Activated CD4-positive, alpha-beta T cell treated with anti-CD3 and anti-CD28 coated beads, Interleukin-2, amount 50 U/mL, for 24 hours (primary cell): Measurements from ENCODE around the gene ANO4.

Experiments used
- DNase-seq, 2 donors: peaks; one replicate each; pipeline ENCODE4 v3.0.0-alpha.2; 2020; ENCODE audit warnings: low read depth in 1 of 2, low spot score in 1 of 2

Gene ANO4

DNA sequence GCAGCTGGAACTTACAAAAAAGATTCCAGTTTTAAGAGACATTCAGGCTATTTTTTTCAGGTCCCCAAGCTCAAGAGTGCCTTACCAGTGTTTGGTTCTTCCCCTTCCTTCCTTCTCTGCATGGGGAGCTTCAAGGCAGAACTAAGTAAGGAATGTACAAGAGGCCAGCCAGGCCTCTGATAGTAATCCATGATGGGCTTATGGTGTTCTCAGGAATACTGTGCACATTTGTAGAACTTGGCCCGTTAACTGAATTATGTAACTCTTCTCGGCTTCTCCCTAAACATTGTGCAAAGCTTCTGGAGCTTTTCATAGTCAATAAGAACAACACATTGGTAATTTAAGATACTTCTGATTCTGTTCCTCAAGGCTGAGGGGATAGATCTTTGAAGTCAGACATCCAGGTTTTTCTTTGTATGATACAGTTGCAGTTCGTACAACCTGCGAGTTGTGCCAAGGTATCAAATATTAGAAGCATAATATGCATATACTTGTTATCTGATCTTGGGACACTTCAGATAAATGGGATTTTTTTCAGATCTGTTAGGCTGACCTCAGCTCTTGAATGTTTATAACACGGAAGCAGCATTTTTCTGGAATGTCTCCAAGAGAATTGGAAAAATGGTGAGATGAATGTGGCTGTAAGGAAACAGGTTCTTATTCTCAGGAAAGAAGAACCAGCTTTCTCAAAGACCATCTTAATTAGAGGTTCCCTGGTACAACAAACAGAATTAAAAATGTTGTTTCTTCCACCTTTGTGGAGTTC lies 148.6 kb downstream of the ANO4 start:
- DNase-seq = no peak

DNA sequence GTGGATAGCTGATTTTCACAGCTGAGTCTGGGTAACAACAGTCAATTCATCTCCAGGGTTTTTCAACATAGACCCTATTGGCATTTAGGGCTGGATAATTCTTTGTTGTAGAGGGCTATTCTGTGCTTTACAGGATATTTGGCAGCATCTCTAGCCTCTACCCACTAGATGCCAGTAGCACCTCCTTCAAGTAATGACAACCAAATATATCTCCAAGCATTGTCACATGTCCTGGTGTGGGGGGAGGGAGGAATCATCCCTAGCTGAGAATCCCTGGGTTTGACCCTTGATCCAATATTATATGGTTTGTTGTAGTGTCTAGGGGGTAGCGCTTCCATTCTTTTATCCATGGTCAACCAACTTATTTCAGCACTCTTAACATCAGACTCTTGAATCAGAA lies 157.2 kb downstream of the ANO4 start:
- DNase-seq = no peak

DNA sequence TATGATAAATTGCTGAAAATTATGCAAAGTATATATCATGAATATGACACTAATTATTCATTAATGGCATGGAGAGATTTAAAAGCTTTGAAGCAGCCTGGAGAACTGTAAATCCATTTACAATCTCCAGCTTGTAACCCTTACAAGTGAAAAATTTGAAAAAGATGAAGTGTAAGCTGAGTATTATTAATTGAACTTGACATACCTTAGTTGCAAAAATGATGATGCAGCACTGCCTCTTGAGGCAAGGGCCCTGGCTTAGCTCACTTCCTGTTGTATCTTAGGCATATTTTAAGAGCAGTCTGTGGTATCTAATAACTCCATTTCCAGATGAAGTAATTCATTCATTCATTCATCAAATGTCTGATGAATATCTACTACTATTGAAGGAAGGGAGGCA lies 158.6 kb downstream of the ANO4 start:
- no peak for DNase-seq

DNA sequence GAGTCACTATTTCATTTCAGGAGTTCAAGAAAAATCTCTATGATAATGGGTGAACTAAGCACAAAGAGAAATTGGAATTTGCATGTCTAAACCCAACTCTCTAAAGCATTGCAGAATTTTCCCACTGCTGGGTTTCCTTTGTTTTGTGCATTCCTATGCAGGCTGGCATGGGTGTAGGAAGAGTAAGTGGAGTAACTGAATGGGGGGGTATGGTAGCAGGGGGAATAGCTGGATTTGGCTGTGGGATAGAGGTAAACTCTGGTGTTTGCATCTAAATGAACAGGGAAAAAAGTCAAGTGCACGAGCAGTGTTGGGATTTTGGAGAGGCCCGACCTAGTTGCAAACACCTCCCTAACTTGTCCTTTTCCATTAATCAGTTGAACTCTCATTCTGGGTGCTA lies 159.1 kb downstream of the ANO4 start:
- no peak for DNase-seq

DNA sequence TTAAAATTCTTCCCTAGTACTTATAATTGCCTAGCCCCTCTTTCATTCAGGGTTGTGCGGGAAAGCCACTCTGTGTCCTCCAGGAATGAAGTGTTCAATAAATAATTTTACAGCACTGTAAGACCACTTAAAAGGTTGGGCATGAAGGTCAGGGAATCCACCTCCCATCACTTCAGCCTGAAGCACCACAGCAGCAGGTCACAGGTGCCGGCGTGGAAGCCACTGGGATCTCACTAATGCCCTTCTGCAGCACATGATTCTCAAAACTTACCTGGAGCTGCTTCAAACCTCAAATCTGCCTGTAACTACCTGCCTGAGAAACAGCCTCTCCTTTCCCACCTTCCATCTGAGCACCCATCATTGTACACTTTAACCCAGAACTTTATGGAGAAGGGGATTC lies 159.5 kb downstream of the ANO4 start:
- no peak for DNase-seq

DNA sequence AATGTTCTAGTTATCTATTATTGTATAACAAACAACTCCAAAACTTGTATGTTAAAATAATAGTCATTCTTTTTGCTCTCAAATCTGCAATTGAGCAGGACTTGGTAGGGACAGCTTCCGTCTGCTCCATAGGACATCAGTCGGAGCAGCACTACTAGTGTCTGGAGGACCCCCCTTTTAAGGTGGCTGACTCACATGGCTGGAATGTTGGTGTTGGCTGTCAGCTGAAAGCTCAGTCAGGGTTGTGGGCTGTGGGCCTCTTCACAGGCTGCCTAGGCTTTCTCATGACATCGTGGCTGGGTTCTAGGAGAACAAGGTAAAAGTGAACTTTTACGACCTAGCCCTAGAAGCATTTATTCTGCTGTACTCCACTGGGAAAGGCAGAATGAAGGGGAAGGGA lies 160.6 kb downstream of the ANO4 start:
- no peak for DNase-seq

DNA sequence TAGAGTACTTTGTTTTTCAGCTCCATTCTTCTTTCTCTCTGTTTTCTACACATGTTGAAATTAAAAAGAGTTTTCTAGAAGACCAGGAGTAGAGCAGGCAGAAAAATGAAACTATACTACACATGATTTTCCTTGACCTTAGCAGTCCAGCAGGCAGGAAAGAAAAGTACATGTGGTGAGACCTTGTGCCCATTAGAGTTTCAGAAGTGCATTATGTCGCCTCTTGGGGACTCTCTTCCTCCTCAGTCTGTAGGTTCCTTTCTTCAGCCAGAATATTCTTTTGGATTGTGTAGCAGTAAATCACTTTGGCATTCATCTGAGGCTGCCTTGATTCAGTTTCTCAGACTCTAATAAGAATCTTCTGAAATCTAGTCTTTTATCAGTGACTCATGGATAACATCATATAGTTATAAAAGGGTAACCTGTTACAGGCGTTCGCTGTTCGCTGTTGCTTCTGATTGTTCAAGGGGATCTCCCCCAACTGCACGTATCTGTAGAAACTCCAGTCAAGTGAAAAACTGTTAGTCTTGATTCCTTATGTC lies 161.8 kb downstream of the ANO4 start:
- DNase-seq = no peak

DNA sequence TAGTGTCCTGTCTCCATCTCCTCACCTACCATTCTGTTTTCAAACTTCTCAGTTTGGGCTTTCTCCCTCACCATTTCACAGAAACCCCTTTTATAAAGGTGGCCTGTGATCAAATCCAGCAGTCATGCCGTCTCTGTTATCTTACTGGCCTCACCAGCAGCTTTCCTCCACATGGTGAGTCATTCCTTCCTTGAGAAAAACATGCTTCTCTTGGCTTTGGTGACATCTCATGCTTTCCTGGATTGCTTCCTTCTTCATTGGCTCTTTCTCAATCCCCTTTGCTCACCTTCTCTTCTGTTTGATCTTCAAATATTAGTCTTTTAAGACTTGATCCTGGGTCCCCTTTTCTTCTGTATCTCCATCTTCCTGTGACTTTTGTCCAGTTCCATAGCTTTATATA lies 164.9 kb downstream of the ANO4 start:
- no peak for DNase-seq

DNA sequence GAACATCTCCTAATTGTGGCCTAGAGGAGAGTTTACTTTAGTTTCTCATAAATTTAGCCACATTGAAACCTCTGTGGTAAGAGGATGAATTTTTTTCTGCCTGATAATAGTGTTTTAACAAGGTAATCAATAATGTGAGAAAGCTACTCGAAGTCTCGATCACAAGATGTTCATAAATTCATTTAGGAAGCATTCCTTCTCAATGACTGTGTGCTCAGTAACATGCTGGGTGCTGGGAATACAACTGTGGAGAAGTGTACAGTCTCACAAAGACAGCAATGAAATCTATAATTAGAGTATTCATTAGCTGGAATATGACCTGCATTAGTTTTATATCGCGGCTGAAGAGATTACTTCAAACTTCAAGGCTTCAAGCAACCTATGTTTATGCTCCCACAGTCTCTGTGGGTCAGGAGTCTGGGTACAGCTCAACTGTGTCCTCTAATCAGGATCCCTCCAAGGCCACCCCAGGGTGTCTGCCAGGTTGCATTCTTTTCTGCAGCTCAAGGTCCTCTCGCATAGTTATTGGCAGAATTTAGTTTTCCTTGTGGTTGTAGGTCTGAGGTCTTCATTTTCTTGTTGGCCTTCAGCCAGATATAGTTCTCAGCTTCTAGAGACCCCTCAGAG lies 167.6 kb downstream of the ANO4 start:
- DNase-seq = no peak

DNA sequence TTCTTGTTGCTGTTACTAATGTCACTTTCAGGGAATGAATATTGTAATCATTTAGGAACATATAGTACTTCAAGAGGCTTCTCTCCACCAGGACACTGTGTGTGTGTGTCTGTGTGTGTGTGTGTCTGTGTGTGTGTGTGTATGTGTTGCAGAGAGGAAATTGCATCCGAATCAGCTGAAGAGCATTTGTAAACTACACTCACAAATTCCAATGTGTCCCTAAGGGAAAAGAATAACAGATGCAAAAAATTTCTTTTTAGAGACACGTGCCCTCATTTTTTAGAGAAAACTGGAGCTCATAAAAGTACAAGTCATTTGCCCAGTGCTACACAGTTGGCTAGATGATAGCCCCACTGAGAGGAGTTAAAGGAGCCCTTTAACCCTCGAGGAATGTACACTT lies 168.8 kb downstream of the ANO4 start:
- DNase-seq = no peak

DNA sequence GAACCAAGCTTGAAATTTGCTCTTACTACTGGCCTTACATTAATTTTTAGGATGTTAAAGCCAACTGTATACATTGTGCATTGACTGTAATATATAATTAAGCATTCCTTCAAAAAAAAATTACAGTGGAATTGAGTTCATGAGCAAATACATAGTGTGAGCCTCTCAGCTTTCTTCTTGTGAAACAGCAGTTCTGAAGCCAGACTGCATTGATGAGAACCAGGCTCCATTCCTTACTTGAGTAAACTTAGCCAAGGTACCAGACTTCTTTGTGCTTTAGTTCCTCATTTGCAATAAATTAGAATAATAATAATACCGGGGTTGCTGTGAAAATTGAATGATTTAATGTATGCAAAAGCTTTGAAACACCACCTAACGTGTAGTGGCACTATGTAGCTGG lies 169.5 kb downstream of the ANO4 start:
- DNase-seq = no peak

DNA sequence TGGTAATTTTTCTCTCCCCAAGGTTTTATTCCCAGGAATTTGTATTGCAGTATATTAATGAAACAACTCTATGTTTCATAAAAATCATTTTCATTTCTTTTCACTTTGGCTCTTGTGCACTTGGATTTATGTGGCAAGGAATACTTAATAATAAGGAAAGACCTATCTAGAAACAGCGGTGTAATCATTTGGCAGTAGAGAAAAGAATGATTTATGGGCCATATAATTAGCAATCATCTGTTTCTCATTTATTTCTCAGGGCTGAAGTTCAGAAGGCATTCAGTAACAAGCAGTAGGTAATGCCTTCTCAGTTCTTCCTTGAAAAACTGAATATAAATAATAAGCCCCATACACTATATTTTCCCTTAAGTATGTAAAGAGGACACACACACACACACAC lies 172.6 kb downstream of the ANO4 start:
- no peak for DNase-seq

DNA sequence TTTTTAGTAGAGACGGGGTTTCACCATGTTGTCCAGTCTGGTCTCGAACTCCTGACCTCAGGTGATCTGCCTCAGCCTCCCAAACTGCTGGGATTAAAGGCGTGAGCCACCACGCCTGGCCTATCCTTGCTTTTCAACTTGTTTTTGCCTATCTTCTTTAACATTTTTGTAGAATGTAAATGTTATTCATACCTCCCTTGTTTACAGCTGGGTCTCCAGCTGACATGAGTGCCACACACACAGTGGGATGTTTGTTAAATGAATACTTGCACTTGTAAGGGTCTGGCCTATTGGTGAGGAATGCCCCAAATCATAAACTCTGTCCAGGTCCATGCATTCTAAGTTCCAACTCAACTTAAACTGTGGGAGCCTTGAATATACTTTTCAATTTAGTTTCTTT lies 176.3 kb downstream of the ANO4 start:
- no peak for DNase-seq

DNA sequence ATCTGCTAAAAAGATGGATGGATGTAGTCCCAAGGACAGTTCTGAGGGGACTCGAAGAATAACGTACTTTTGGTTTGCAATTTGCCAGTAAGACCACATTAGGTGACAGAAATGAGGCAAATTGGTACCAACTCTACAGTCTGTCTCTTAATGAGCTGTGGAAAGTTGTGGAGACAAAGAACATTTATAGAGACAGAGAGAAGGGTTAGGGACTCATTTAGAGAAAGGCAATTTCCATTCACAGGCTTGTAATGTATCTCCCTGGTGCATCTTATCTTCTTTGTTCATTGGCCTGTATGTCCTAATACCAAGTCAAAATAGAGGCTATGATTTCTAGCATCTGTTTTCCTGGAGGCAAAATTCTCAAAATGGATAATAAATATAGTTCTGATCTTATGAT lies 177.5 kb downstream of the ANO4 start:
- no peak for DNase-seq

DNA sequence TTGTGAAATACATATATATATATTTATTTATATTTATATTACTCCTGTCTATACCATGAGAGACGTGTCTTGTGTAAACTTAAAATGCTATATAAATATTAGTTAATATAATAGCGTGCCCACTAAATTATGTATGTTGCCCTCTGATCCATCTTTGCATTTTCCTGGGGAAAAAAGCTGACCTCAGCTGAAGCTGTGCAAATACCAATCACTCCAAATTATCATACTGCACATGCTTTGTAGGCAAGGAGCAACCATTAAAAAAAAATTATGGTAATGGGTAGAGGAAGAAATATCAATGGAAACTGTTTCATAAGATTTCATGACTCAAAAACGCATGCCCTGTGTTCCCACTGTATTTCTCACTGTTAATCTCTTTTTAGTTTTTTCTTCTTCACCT lies 179.8 kb downstream of the ANO4 start:
- no peak for DNase-seq

DNA sequence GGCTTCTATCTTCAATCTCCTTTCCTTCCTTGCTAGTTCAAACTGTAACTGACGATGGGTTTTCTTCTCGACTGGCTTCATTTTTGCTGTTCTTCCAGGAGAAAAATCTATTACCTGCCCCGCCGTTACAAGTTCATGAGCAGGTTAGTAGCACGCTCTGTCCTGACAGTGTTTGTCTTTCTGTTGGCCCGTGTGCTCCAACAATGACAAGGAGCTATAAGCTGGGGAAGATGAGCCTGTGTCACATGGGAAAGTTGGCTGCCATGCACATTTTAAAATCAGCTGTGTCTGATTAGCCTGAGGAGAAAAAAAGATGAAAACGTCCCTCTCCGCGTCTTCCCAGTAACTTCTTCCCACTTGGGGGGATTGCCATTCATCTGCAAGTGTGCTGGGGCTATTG lies 180.2 kb downstream of the ANO4 start:
- no peak for DNase-seq

DNA sequence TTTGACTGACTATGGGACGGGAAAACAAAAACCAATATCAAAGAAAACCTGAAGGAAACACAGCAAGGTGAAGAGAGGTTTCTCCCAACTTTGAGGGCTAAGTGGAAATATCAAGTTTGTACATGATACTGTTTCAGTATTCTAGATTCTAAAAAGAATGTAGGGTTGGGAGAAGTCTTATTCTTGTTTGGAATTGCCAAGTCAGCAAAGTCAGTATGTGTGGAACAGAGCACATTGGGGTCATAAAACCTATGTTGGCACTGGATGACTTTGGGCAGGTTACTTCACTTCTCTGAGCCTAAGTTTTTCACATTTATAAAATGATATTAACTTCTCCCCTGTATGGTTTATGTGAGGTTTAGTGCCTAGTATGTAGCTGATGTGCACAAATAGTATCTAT lies 182.2 kb downstream of the ANO4 start:
- DNase-seq = no peak

DNA sequence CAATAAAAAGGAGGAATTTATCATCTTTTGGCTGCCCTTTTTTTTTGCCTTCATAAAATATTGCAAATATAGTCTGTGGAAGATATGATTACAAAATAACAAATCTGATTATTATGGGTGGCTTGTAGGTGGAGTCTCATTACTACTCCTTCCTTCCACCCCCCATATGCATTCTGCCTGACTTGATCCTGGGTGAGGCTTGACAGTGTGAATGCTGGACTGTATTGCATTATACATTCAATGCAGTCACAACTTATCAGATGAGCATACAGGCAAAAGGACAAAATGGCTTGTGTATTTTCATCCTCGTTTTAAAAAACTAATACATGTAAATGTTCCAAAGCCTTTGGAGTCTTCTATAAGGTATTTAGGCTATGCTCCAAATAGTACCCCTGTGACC lies 186.3 kb downstream of the ANO4 start:
- DNase-seq = no peak

DNA sequence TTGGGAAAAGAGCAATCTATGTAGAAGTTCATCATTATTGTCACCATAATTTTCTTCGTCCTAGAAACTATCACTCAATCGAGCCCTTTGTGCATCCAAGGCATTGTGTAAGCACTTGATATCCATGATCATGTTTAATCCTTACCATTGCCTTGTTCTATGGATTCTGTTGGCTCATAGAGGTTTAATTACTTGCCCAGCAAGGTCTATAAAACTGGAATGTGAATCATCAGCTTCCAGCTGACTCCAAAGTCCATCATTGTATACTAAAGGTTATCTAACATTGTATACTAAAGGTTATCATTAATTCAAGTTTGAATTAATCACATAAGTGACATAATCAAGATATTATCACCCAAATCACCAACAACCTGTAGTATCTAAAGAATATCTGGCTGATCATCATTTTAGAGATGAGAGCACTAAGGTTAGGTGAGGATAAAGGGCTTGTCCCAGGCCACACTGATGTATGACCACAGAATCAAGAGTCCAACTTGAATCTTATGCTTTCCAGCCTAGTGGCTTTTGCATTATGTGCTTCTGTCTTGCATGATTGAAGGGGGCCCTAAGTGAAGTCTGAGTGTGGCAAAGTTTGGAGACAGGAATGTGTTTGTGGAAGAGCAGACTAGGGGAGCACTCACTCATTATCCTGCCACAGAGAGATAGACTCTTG lies 188.1 kb downstream of the ANO4 start:
- no peak for DNase-seq

DNA sequence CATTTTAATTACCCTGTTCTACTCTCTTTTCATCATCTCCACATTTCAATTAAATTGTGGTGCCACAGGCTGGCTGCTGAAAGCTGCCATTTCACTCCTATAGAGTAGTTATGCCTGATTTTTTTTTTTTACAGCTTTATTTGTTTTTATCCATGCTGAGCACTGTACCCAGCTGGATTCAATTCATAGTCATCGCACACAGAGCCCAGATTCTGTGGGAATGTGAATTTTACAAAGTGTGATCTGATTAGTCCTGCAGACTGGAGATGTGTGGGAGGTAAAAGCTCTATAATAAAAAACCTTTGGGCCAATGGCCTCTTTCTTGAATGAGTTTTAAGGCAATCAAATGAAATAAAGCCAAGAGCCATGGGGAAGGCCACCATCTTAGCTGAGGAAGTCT lies 190.2 kb downstream of the ANO4 start:
- no peak for DNase-seq

DNA sequence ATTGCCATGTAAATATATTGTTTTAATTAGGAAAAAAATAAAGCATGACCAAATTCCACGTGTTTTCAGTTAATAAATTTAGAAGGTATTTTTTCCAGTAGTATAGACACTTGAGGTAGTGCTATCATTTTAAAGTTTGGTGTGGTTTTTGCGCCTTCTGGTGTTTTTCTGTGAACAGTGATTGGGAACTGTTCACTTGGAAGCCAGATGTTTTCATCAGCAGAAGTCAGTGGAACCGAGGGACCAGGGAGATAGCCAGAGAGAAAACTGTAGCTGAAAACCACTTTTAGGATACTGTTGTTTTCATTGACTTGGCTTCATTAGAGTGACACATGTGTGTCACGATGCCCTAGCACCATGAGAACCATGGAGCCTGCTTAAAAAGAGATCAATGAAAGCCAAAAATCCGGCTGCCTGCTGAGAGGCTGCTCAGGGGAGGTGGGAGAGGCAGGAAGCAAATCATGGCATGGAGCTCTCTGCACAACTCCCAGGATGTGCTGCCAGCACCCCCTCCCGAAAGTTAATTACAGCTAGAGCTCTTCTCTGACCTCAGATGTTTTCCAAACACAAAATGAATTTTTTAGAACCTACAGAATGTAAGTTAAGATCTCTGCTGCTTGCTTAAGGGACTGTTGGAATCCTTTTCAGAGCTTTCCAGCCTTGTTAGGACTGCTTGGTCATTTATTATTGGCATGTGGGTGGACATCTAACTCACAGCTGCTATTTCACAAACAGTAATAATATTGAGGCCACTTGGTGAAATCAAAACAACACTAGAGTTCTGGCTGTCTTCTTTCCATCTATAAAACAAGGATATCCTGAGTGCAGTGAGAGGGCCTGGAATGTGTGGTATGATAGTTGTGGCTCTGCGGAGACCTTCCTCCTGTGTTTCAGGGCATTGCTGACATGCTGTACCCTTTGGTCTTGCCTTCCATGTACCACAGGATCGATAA lies 192.3 kb downstream of the ANO4 start:
- no peak for DNase-seq
